Endothelial cell (in vitro differentiated cells): Measurements from ENCODE around the gene HYDIN. TPM values are rescaled to one million over a fixed set of nuclear protein-coding genes. Genes with fewer than 3 reads are reported as not detected.

Experiments used
- DNase-seq: peaks from one replicate; pipeline ENCODE4 v3.0.0; 2021; ENCODE audit warnings: low spot score
- H3K27ac Mint-ChIP-seq: one replicate; pipeline ENCODE4 v1.8.0; 2021; ENCODE audit warnings: mixed read lengths, inconsistent platforms; ENCODE audit not compliant: unreplicated experiment
- H3K27me3 Mint-ChIP-seq: one replicate; pipeline ENCODE4 v1.8.0; 2021; ENCODE audit warnings: mild to moderate bottlenecking, moderate library complexity, mixed read lengths, inconsistent platforms; ENCODE audit not compliant: unreplicated experiment
- H3K36me3 Mint-ChIP-seq: one replicate; pipeline ENCODE4 v1.8.0; 2021; ENCODE audit warnings: mild to moderate bottlenecking, low read depth, mixed read lengths, inconsistent platforms; ENCODE audit not compliant: unreplicated experiment
- H3K4me1 Mint-ChIP-seq: one replicate; pipeline ENCODE4 v1.8.0; 2021; ENCODE audit warnings: mild to moderate bottlenecking, mixed read lengths, inconsistent platforms; ENCODE audit not compliant: unreplicated experiment
- H3K4me3 Mint-ChIP-seq: one replicate; pipeline ENCODE4 v1.8.0; 2021; ENCODE audit warnings: mild to moderate bottlenecking, mixed read lengths, inconsistent platforms; ENCODE audit not compliant: unreplicated experiment
- H3K9me3 Mint-ChIP-seq: one replicate; pipeline ENCODE4 v1.8.0; 2021; ENCODE audit warnings: mixed read lengths, inconsistent platforms; ENCODE audit not compliant: unreplicated experiment
- CTCF ChIP-seq: fragments of 200-600 bp; sonication (generic); IDR thresholded peaks from one replicate; pipeline ENCODE4 v1.5.0; 2021; ENCODE audit warnings: antibody characterized with exemption; ENCODE audit not compliant: unreplicated experiment
- total RNA-seq: library from RNA; stranded (reverse); fragmentation: NEBNext Ultra II Directional; extraction: Animal tissue kit (Norgen Biotek cat#: 25700); gene quantifications from one replicate; pipeline ENCODE4 v1.2.1, GENCODE V29; 2021; ENCODE audit not compliant: unreplicated experiment

HYDIN gene
- total RNA-seq, 1 donor from 2014 or later, result 2.5 TPM

- no peaks in the 10 kb centered on the region for H3K4me1 Mint-ChIP-seq
- TF ChIP-seq CTCF, result peak; percentile 97
- H3K9me3 Mint-ChIP-seq, result no peaks in the 10 kb centered on the region
- DNase-seq, result peak; percentile 79
- H3K27ac Mint-ChIP-seq, result no peak overlapping the region
- H3K27me3 Mint-ChIP-seq, result peaks cover 4% of the 10 kb centered on the region
- peaks cover 3% of the 10 kb centered on the region for H3K36me3 Mint-ChIP-seq
- no peak overlapping the region for H3K4me3 Mint-ChIP-seq
Observed at GRCh38 chr16:70770626-70771552, 459.6 kb downstream of the HYDIN start.

DNA sequence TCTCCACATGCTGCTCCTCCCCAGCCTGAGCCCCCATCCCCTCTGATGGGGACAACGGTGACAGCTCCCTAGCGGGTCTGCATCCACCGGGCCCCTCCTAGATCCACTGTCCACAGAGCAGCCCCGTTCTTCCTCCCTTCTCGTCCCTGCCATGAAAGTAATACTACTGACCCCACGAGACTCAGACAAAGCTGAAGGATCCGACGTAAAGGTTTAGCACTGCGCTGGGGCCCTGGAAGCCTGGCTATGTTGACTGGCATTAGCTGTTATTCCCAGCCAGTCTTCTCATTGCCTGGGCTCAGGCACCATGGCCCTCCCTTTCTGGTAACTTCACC is 460.3 kb downstream of the HYDIN start:
- Mint-ChIP-seq H3K4me1 (no peaks in the 10 kb centered on the region), H3K27me3 (peaks cover 4% of the 10 kb centered on the region), H3K4me3 (no peak overlapping the region), H3K27ac (no peak overlapping the region), H3K36me3 (peaks cover 3% of the 10 kb centered on the region), H3K9me3 (no peaks in the 10 kb centered on the region)
- no peak for DNase-seq
- TF ChIP-seq CTCF, result no peak

DNA sequence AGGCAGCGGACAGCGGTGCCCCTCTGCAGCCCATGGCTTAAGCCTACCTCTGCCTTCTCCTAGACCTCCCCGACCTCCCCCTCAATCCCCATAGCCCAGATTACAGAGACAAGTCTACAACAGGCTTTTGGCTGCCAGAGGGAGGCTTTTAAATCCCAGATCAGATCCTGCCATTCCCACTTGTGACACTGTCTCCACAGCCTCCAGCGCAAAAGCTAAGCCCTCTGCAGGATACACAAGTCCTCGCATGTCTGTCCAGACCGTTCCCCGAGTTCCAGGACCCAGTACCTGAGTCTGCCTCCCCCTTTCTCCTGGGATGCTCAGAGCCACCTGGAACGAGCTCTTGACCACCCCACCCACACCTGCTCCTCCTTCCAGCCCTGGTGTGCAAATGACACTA is 460.8 kb downstream of the HYDIN start:
- H3K27ac Mint-ChIP-seq, result no peak overlapping the region
- peaks cover 3% of the 10 kb centered on the region for H3K36me3 Mint-ChIP-seq
- no peak for TF ChIP-seq CTCF
- peaks cover 4% of the 10 kb centered on the region for H3K27me3 Mint-ChIP-seq
- no peaks in the 10 kb centered on the region for H3K4me1 Mint-ChIP-seq
- no peaks in the 10 kb centered on the region for H3K9me3 Mint-ChIP-seq
- no peak overlapping the region for H3K4me3 Mint-ChIP-seq
- DNase-seq, result no peak

GRCh38 chr16:70769131-70769530 is 461.4 kb downstream of the HYDIN start:
- no peak overlapping the region for H3K27ac Mint-ChIP-seq

More at GRCh38 chr16:70769131-70769530, 461.4 kb downstream of the HYDIN start:
- no peak for TF ChIP-seq CTCF
- H3K36me3 Mint-ChIP-seq, result peaks cover 9% of the 10 kb centered on the region
- H3K27me3 Mint-ChIP-seq, result peaks cover 4% of the 10 kb centered on the region
- DNase-seq, result no peak
- no peak overlapping the region for H3K4me3 Mint-ChIP-seq
- H3K9me3 Mint-ChIP-seq, result no peaks in the 10 kb centered on the region
- H3K4me1 Mint-ChIP-seq, result no peaks in the 10 kb centered on the region
